Stimulated activated CD4-positive, alpha-beta T cell treated with anti-CD3 and anti-CD28 coated beads, Interleukin-1b, Interleukin-23, amount 100 ng/mL, for 48 hours (primary cell): ENCODE results near the gene ERCC8.
"Not testable (repeated sequence)": the region's sequence is repeated elsewhere in the genome, so short reads cannot be mapped to it uniquely, and the experiment has no call there.

Source experiments
- DNase-seq: peaks from one replicate; pipeline ENCODE4 v3.0.0-alpha.2; 2020

ERCC8 gene

GRCh38 chr5:60944904-60945812 is at the start of gene ERCC8, which contains the start of gene NDUFAF2:
Gene ERCC8 (minus strand): TSS chr5:60945070. CDS start chr5:60945008, 62 bp downstream.
Gene NDUFAF2 (plus strand): TSS chr5:60945205. CDS start chr5:60945256, 51 bp downstream.
- peak; percentile 88 for DNase-seq

GRCh38 chr5:60993875-60994571 is 49.2 kb upstream of the ERCC8 start:
- no peak for DNase-seq

GRCh38 chr5:60993425-60993824 is 48.6 kb upstream of the ERCC8 start:
- DNase-seq, result no peak

- no peak for DNase-seq
These were observed 48.0 kb upstream of the ERCC8 start for GRCh38 chr5:60992871-60993270.

- no peak for DNase-seq
These were observed 44.9 kb upstream of the ERCC8 start for GRCh38 chr5:60989790-60990189.

- not testable (repeated sequence) for DNase-seq
These were observed 37.3 kb upstream of the ERCC8 start for GRCh38 chr5:60982127-60982526.

- no peak for DNase-seq
These were observed 35.6 kb upstream of the ERCC8 start for GRCh38 chr5:60980511-60980910.

GRCh38 chr5:60978968-60979367 is 34.1 kb upstream of the ERCC8 start:
- DNase-seq, result no peak

GRCh38 chr5:60977956-60978737 is 33.3 kb upstream of the ERCC8 start:
- no peak for DNase-seq

- DNase-seq, result peak; percentile 77
These were observed 27.4 kb upstream of the ERCC8 start for GRCh38 chr5:60972231-60972630.

GRCh38 chr5:60961685-60962084 is 16.8 kb upstream of the ERCC8 start:
- no peak for DNase-seq

GRCh38 chr5:60960591-60960990 is 15.7 kb upstream of the ERCC8 start:
- DNase-seq, result no peak

GRCh38 chr5:60959156-60959555 is 14.3 kb upstream of the ERCC8 start:
- DNase-seq, result no peak

GRCh38 chr5:60958712-60959111 is 13.8 kb upstream of the ERCC8 start:
- DNase-seq, result no peak

GRCh38 chr5:60958088-60958487 is 13.2 kb upstream of the ERCC8 start:
- DNase-seq, result no peak

GRCh38 chr5:60955239-60955638 is 10.4 kb upstream of the ERCC8 start:
- DNase-seq, result no peak

- no peak for DNase-seq
These were observed 3.9 kb upstream of the ERCC8 start for GRCh38 chr5:60948738-60949137.

- peak; percentile 4 for DNase-seq
These were observed 930 bp upstream of the ERCC8 start for GRCh38 chr5:60945813-60946187.

GRCh38 chr5:60943624-60944023 is 1.2 kb downstream of the ERCC8 start:
- no peak for DNase-seq

- DNase-seq, result no peak
These were observed 15.8 kb downstream of the ERCC8 start for GRCh38 chr5:60929024-60929423.

- no peak for DNase-seq
These were observed 17.4 kb downstream of the ERCC8 start for GRCh38 chr5:60927450-60927849.

- DNase-seq, result no peak
These were observed 26.4 kb downstream of the ERCC8 start for GRCh38 chr5:60918466-60918865.

GRCh38 chr5:60916646-60917045 is 28.2 kb downstream of the ERCC8 start:
- DNase-seq, result no peak
